Upper lobe of left lung (tissue), 6 donors: Measurements from ENCODE around the gene CYBA. TPM values are rescaled to one million over a fixed set of nuclear protein-coding genes. Genes with fewer than 3 reads are reported as not detected.

ENCODE experiments used
- ATAC-seq, 2 donors: fragments of 200-7000 bp; cut with Tn5 transposase; one replicate each; pipeline ENCODE4 v1.9.1; 2022; ENCODE audit warnings: mild to moderate bottlenecking in 2 of 2, moderate library complexity in 2 of 2; ENCODE audit not compliant: low FRiP score in 2 of 2
- DNase-seq, 2 donors: peaks; one replicate each; pipeline ENCODE4 v3.0.0-alpha.2; 2019 to 2020
- H3K27ac ChIP-seq, 4 donors: fragments of 200-600 bp; sonication (generic); one replicate each; pipeline ENCODE4 v1.5.1; 2016 to 2019
- H3K27me3 ChIP-seq, 4 donors: fragments of 200-600 bp; sonication (generic); one replicate each; pipeline ENCODE4 v1.5.1; 2017 to 2019
- H3K36me3 ChIP-seq, 4 donors: fragments of 200-600 bp; sonication (generic); one replicate each; pipeline ENCODE4 v1.5.1; 2016 to 2019
- H3K4me1 ChIP-seq, 4 donors: fragments of 200-600 bp; sonication (generic); one replicate each; pipeline ENCODE4 v1.5.1; 2018 to 2019
- H3K4me3 ChIP-seq, 4 donors: fragments of 200-600 bp; sonication (generic); one replicate each; pipeline ENCODE4 v1.5.1; 2017 to 2019; ENCODE audit warnings: mild to moderate bottlenecking in 2 of 4, moderate library complexity in 1 of 4
- H3K9me3 ChIP-seq, 4 donors: fragments of 200-600 bp; sonication (generic); one replicate each; pipeline ENCODE4 v1.5.1; 2018 to 2019
- EP300 ChIP-seq, 4 donors: sonication (generic); formaldehyde crosslinking; IDR thresholded peaks; one replicate each; pipeline ENCODE4 v1.5.1; 2017; ENCODE audit warnings: antibody characterized with exemption in 4 of 4, control low read depth in 2 of 4
- POLR2A ChIP-seq, 4 donors: fragments of 450-650 bp; IDR thresholded peaks; one replicate each; pipeline ENCODE4 v1.5.1; 2016 to 2017; ENCODE audit warnings: antibody characterized with exemption in 4 of 4, mild to moderate bottlenecking in 2 of 4
- POLR2AphosphoS5 ChIP-seq, 2 donors: sonication (generic); formaldehyde crosslinking; IDR thresholded peaks; one replicate each; pipeline ENCODE4 v1.5.1; 2017; ENCODE audit warnings: antibody characterized with exemption in 2 of 2
- WGBS, 2 donors: methylation state at CpG; one replicate each; pipeline ENCODE4 v1.1.5; 2017 to 2018; 5-methylcytosine and 5-hydroxymethylcytosine counted together
- total RNA-seq, 6 donors: library from RNA; depleted of rRNA in 4 of 6; stranded (reverse); fragments of >200 nt in 4 of 6; gene quantifications; one replicate each; pipeline versions ENCODE4 v1.1.0 to v1.2.1, GENCODE V29; 2016 to 2021
- TF ChIP-seq, protein P1 (sequence below), 6 experiments: fragments of 450-650 bp in 4 of 6; fragments of 200-600 bp in 2 of 6; sonication (generic) in 2 of 6; IDR thresholded peaks; one replicate each; pipeline ENCODE4 v1.5.1; 2016 to 2019; ENCODE audit warnings: antibody characterized with exemption in 6 of 6
- donor health status: DM: no; HTN: no; CAD: no; lungs with moderate emphysema.
- donor health status: DM: no; HTN: yes; CAD: no; lungs with severe emphysema.

Gene CYBA
- total RNA-seq, 6 donors from 2014 or later: 213 to 472 (median 322) TPM

DNA sequence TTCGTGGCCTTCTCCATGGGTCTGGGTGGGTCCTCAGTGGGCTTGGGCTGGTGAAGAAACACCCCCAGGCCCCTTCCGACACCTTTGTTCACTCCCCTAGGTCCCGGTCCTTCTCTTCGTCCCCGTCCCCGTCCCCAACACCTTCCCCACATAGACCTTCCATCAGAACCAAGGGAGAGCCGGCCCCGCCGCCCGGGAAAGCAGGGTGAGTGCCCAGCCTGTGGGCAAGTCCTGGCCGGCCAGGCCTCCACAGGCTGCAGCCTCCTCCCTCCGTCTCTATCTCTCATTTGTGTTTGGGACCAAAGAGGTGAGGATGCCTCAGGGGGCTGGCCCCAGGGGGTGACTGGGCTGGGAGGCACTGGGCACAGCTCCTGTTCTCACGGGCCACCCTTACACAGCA, 27.0 kb downstream of the CYBA start:
- no peak overlapping the region for H3K4me3 ChIP-seq
- H3K36me3 ChIP-seq: peaks cover 30 to 80% (median 65%) of the 10 kb centered on the region in 4 donors
- no peaks in the 10 kb centered on the region for H3K27me3 ChIP-seq
- no peak overlapping the region for H3K27ac ChIP-seq
- no peaks in the 10 kb centered on the region for H3K4me1 ChIP-seq
- DNase-seq (peak in 1 of 2 donors; percentile 70), ATAC-seq (no peak)
- H3K9me3 ChIP-seq: no peaks in the 10 kb centered on the region
- WGBS, 2 donors: 92 to 98% methylated on average over 12 to 13 of the region's 13 CpGs
- TF ChIP-seq EP300 (IDR thresholded peaks at IDR 0.05): no peak
- TF ChIP-seq, protein P1, sequence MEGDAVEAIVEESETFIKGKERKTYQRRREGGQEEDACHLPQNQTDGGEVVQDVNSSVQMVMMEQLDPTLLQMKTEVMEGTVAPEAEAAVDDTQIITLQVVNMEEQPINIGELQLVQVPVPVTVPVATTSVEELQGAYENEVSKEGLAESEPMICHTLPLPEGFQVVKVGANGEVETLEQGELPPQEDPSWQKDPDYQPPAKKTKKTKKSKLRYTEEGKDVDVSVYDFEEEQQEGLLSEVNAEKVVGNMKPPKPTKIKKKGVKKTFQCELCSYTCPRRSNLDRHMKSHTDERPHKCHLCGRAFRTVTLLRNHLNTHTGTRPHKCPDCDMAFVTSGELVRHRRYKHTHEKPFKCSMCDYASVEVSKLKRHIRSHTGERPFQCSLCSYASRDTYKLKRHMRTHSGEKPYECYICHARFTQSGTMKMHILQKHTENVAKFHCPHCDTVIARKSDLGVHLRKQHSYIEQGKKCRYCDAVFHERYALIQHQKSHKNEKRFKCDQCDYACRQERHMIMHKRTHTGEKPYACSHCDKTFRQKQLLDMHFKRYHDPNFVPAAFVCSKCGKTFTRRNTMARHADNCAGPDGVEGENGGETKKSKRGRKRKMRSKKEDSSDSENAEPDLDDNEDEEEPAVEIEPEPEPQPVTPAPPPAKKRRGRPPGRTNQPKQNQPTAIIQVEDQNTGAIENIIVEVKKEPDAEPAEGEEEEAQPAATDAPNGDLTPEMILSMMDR (IDR thresholded peaks at IDR 0.05): no peak
- no peak for TF ChIP-seq POLR2AphosphoS5 (IDR thresholded peaks at IDR 0.05)
- TF ChIP-seq POLR2A (IDR thresholded peaks at IDR 0.05): no peak

DNA sequence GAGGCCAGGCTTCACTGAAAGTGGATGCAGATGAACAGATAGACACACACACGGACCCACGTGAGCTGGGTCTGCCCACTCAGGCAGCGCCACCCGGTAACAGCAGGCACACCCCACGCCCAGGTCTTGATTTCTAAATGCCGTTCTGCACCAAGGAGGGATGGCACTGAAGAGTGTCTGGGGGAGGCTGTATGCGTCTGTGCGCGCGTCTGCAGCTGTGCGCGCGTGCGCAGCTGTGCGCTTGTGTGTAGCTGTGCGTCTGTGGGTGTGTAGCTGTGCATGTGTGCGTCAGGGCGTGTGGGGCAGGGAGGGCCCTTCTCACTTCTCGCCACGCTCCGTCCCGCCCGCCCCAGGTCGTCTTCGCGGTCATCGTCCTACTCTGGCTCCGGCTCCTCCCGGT, 28.0 kb downstream of the CYBA start:
- TF ChIP-seq POLR2A (IDR thresholded peaks at IDR 0.05) (no peak), POLR2AphosphoS5 (IDR thresholded peaks at IDR 0.05) (no peak), EP300 (IDR thresholded peaks at IDR 0.05) (no peak)
- TF ChIP-seq, protein P1 (IDR thresholded peaks at IDR 0.05): no peak
- Histone ChIP-seq H3K4me3 (no peak overlapping the region), H3K4me1 (peaks cover 0 to 3% (median 0%) of the 10 kb centered on the region in 4 donors), H3K27ac (no peak overlapping the region), H3K9me3 (no peaks in the 10 kb centered on the region), H3K27me3 (no peaks in the 10 kb centered on the region), H3K36me3 (peaks cover 27 to 77% (median 56%) of the 10 kb centered on the region in 4 donors)
- peak in 1 of 2 donors; percentile 77 for DNase-seq
- 93 to 95% methylated on average over 29 of the region's 29 CpGs for WGBS, 2 donors
- ATAC-seq: no peak

DNA sequence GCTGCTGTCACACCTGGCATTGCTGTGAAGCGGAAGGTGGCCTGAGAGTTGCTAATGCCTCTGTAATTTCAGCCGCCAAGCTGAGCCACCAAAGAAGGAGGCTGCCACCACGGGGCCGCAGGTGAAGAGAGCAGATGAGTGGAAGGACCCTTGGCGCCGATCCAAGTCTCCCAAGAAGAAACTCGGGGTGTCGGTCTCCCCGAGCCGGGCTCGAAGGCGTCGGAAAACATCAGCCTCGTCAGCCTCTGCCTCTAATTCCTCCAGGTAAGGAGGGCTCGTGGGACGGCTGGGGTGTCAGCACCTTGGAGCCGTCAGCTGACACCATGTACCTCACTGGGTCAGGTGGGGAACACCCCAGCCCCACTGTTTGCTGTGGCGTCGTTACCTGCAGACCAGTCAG, 28.7 kb downstream of the CYBA start:
- TF ChIP-seq POLR2AphosphoS5 (IDR thresholded peaks at IDR 0.05): no peak
- TF ChIP-seq EP300 (IDR thresholded peaks at IDR 0.05): no peak
- TF ChIP-seq, protein P1 (IDR thresholded peaks at IDR 0.05): no peak
- no peak for TF ChIP-seq POLR2A (IDR thresholded peaks at IDR 0.05)
- Histone ChIP-seq H3K4me1 (peaks cover 0 to 8% (median 0%) of the 10 kb centered on the region in 4 donors), H3K4me3 (no peak overlapping the region), H3K36me3 (peaks cover 20 to 77% (median 50%) of the 10 kb centered on the region in 4 donors), H3K27ac (no peak overlapping the region), H3K27me3 (no peaks in the 10 kb centered on the region), H3K9me3 (no peaks in the 10 kb centered on the region)
- ATAC-seq (no peak), DNase-seq (peak in 1 of 2 donors; percentile 69)
- WGBS, 2 donors: 92 to 93% methylated on average over 17 to 19 of the region's 19 CpGs

DNA sequence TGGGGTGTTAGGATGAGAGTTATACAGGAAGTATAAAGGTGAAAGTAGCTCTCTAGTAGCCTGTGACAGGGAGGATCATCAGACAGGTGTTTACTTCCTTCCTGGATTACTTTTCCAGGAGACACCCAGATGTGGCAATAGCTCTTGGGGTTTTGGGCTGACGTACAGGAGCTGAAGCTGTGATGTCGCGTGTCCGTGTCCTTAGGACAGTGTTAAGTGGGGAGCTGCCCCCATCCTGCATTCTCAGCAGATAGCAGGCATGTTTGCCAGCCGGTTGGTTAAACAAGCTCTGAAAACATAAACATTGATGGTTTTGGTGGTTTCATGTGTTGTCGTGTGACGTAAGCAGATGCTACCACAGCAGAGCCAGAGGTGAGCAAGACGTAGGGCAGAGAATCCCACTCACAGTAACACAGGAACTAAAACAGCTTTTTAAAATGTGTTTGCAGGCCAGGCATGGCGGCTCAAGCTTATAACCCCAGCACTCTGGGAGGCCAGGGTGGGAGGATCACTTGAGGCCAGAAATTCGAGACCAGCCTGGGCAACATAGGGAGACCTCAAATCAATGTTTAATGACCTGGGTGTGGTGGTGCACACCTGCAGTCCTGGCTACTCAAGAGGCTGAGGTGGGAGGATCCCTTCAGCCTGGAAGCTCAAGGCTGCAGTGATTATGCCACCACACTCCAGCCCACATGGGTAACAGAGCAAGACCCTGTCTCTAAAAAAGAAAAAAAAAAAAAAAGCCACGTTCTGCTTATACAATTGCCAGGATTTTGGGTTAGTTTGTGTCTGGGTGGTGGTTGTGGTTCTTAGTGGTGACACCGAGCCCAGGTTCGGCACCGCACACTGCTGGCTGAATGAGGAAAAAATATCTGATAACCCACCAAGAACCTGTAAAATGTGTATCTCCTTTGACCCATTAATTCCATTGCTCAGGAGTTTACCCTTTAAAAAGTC, 30.7 kb downstream of the CYBA start:
- TF ChIP-seq POLR2AphosphoS5 (IDR thresholded peaks at IDR 0.05) (peak in 1 of 2 donors; percentile 33), POLR2A (IDR thresholded peaks at IDR 0.05) (no peak), EP300 (IDR thresholded peaks at IDR 0.05) (peak in 3 of 4 donors; percentile 45 to 64 (median 56))
- Histone ChIP-seq H3K9me3 (no peaks in the 10 kb centered on the region), H3K27ac (peak overlapping the region in 3 of 4 donors; percentile 25 to 62 (median 27)), H3K4me1 (peaks cover 0 to 21% (median 6%) of the 10 kb centered on the region in 4 donors), H3K4me3 (no peak overlapping the region), H3K27me3 (no peaks in the 10 kb centered on the region), H3K36me3 (peaks cover 17 to 61% (median 41%) of the 10 kb centered on the region in 4 donors)
- DNase-seq: peak in 1 of 2 donors; percentile 55
- no peak for ATAC-seq
- 83 to 90% methylated on average over 10 to 14 of the region's 14 CpGs for WGBS, 2 donors

DNA sequence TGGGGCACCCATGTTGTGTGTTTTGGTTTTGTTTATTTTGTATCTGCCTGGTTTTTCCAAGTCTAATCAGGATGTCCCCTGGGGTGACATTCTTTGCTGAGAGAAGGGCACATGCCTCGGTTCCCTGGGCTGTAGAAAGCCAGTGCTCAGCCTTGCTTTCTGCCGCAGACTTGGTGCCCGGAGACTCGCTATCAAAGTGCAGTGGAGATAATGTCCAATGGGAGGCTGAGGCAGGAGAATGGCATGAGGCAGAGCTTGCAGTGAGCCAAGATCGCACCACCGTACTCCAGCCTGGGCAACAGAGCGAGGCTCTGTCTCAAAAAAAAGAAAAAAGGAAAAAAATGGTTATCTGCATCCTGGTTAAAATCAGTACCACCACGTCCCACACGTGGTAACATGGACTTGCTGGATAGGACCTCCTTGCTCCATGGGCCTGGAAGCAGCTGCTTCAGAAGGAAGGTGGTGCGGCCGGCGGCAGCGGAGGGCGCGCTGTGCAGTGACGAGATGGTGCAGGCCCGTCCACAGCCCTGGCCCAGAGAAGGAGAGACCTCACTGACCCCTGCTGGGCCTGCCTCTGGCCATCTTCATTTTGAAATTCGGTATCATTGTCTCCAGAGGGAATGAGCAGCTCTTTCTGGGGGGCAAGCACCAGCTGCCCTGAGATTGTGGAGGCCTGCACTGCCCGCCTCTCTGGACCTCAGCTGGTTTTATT, 31.7 kb downstream of the CYBA start:
- 93 to 96% methylated on average over 19 of the region's 19 CpGs for WGBS, 2 donors
- no peak for DNase-seq
- no peaks in the 10 kb centered on the region for H3K27me3 ChIP-seq
- H3K27ac ChIP-seq: peak overlapping the region in 2 of 4 donors; percentile 25 to 62
- H3K36me3 ChIP-seq: peaks cover 10 to 57% (median 33%) of the 10 kb centered on the region in 4 donors
- H3K4me1 ChIP-seq: peaks cover 0 to 21% (median 6%) of the 10 kb centered on the region in 4 donors
- TF ChIP-seq POLR2A (IDR thresholded peaks at IDR 0.05) (no peak), EP300 (IDR thresholded peaks at IDR 0.05) (no peak), POLR2AphosphoS5 (IDR thresholded peaks at IDR 0.05) (no peak)
- TF ChIP-seq, protein P1 (IDR thresholded peaks at IDR 0.05): no peak
- no peaks in the 10 kb centered on the region for H3K9me3 ChIP-seq
- no peak overlapping the region for H3K4me3 ChIP-seq
- ATAC-seq: no peak
